ENCODE measurements around the gene CXXC4.

- TF ChIP-seq POLR2AphosphoS5 (IDR thresholded peaks at IDR 0.05; ENCODE audit: borderline replicate concordance, low read depth, low read length) (no peak), EZH2 (IDR thresholded peaks at IDR 0.05) (no peak), FOXP2 (optimal IDR thresholded peaks at IDR 0.05; ENCODE audit: control extremely low read depth, extremely low read length, insufficient read depth) (no peak)
Measured at GRCh38 chr4:104501290-104501689, 6.6 kb upstream of the CXXC4 start.

Data from SK-N-MC (cell line).